H9 (cell line): ENCODE results near the gene RABGAP1. TPM values are rescaled to one million over a fixed set of nuclear protein-coding genes. Genes with fewer than 3 reads are reported as not detected.

Source experiments
- DNase-seq: peaks from one replicate; pipeline ENCODE4 v3.0.0-alpha.2; 2017
- H2AFZ ChIP-seq: one replicate; pipeline ENCODE4 v1.6.1; 2013; ENCODE audit warnings: mild to moderate bottlenecking, low read length, control low read depth, moderate library complexity
- H2AK5ac ChIP-seq: 2 replicates; pipeline ENCODE4 v1.6.1; 2013; ENCODE audit warnings: low read length, control low read depth, mixed read lengths; ENCODE audit not compliant: insufficient read length
- H2BK120ac ChIP-seq: one replicate; pipeline ENCODE4 v1.6.1; 2013; ENCODE audit warnings: low read depth, mild to moderate bottlenecking, low read length, control low read depth, inconsistent platforms; ENCODE audit not compliant: poor library complexity, severe bottlenecking
- H2BK12ac ChIP-seq: 2 replicates; pipeline ENCODE4 v1.6.1; 2013; ENCODE audit warnings: low read length, control low read depth, mixed read lengths, low read depth; ENCODE audit not compliant: insufficient read length
- H2BK15ac ChIP-seq: 2 replicates; pipeline ENCODE4 v1.6.1; 2013; ENCODE audit warnings: low read depth, low read length, control low read depth
- H2BK20ac ChIP-seq: one replicate; pipeline ENCODE4 v1.6.1; 2013; ENCODE audit warnings: low read depth, mild to moderate bottlenecking, low read length, control low read depth, inconsistent platforms; ENCODE audit not compliant: poor library complexity, severe bottlenecking
- H2BK5ac ChIP-seq: 2 replicates; pipeline ENCODE4 v1.6.1; 2013; ENCODE audit warnings: low read length, control low read depth, mixed read lengths; ENCODE audit not compliant: insufficient read length
- H3K14ac ChIP-seq: 2 replicates; pipeline ENCODE4 v1.6.1; 2013; ENCODE audit warnings: low read length, control low read depth; ENCODE audit not compliant: insufficient read depth
- H3K18ac ChIP-seq: 2 replicates; pipeline ENCODE4 v1.6.1; 2013; ENCODE audit warnings: low read depth, mild to moderate bottlenecking, mixed read lengths, low read length, control low read depth; ENCODE audit not compliant: insufficient read length
- H3K23ac ChIP-seq: 2 replicates; pipeline ENCODE4 v1.6.1; 2013; ENCODE audit warnings: low read length, control low read depth, mixed read lengths, low read depth; ENCODE audit not compliant: insufficient read length
- H3K23me2 ChIP-seq: 2 replicates; pipeline ENCODE4 v1.6.1; 2013; ENCODE audit warnings: low read depth, mild to moderate bottlenecking, mixed read lengths, low read length, control low read depth; ENCODE audit not compliant: insufficient read length, poor library complexity, severe bottlenecking
- H3K27ac ChIP-seq: 2 replicates; pipeline ENCODE4 v1.5.1; 2013; ENCODE audit warnings: low read length, control low read depth, mixed read lengths, low read depth; ENCODE audit not compliant: insufficient read length
- H3K27me3 ChIP-seq: 2 replicates; pipeline ENCODE4 v1.6.1; 2013; ENCODE audit warnings: low read length, control low read depth, inconsistent platforms; ENCODE audit not compliant: insufficient read depth
- H3K4ac ChIP-seq: 2 replicates; pipeline ENCODE4 v1.6.1; 2013; ENCODE audit warnings: low read depth, mild to moderate bottlenecking, control low read depth, inconsistent platforms, low read length, moderate library complexity
- H3K4me1 ChIP-seq: 2 replicates; pipeline ENCODE4 v1.6.1; 2013; ENCODE audit warnings: low read length, control low read depth, inconsistent platforms; ENCODE audit not compliant: insufficient read depth
- H3K4me2 ChIP-seq: 2 replicates; pipeline ENCODE4 v1.6.1; 2013; ENCODE audit warnings: low read length, control low read depth, mixed read lengths; ENCODE audit not compliant: insufficient read length, insufficient read depth
- H3K56ac ChIP-seq: 2 replicates; pipeline ENCODE4 v1.6.1; 2013; ENCODE audit warnings: low read depth, mild to moderate bottlenecking, mixed read lengths, low read length, control low read depth; ENCODE audit not compliant: insufficient read length
- H3K79me1 ChIP-seq: 2 replicates; pipeline ENCODE4 v1.6.1; 2013; ENCODE audit warnings: low read depth, mild to moderate bottlenecking, moderate library complexity, low read length, control low read depth, inconsistent platforms; ENCODE audit not compliant: insufficient read depth, poor library complexity, severe bottlenecking
- H3K79me2 ChIP-seq: 2 replicates; pipeline ENCODE4 v1.6.1; 2013; ENCODE audit warnings: low read length, control low read depth, inconsistent platforms; ENCODE audit not compliant: insufficient read depth
- H3K9ac ChIP-seq: 2 replicates; pipeline ENCODE4 v1.6.1; 2013; ENCODE audit warnings: low read length, control low read depth, mixed read lengths; ENCODE audit not compliant: insufficient read length; ENCODE audit errors: extremely low read depth
- H3K9me3 ChIP-seq: one replicate; pipeline ENCODE4 v1.6.1; 2013; ENCODE audit warnings: low read depth, low read length, inconsistent platforms; ENCODE audit not compliant: control insufficient read depth
- H3T11ph ChIP-seq: one replicate; pipeline ENCODE4 v1.6.1; 2013; ENCODE audit warnings: mild to moderate bottlenecking, low read length, control low read depth, inconsistent platforms
- H4K20me1 ChIP-seq: one replicate; pipeline ENCODE4 v1.6.1; 2013; ENCODE audit not compliant: control insufficient read depth, insufficient read length, insufficient read depth
- H4K5ac ChIP-seq: 2 replicates; pipeline ENCODE4 v1.6.1; 2013; ENCODE audit warnings: low read depth, mild to moderate bottlenecking, mixed read lengths, low read length, control low read depth; ENCODE audit not compliant: insufficient read length
- H4K8ac ChIP-seq: replicated peaks from 2 replicates; pipeline ENCODE4 v1.6.1; 2013; ENCODE audit warnings: low read length, control low read depth, mixed read lengths, low read depth; ENCODE audit not compliant: insufficient read length
- H4K91ac ChIP-seq: 2 replicates; pipeline ENCODE4 v1.6.1; 2013; ENCODE audit warnings: low read depth, mild to moderate bottlenecking, moderate library complexity, mixed read lengths, low read length, control low read depth; ENCODE audit not compliant: insufficient read length
- H3K27ac Mint-ChIP-seq, 3 experiments: 2 replicates in 2 of 3; 3 replicates in 1 of 3; pipeline ENCODE4 v1.8.0; 2020 to 2021; ENCODE audit warnings: mixed read lengths in 3 of 3, mild to moderate bottlenecking in 1 of 3, moderate library complexity in 1 of 3
- H3K27me3 Mint-ChIP-seq: 2 replicates; pipeline ENCODE4 v1.8.0; 2021; ENCODE audit warnings: low read depth, mild to moderate bottlenecking, moderate library complexity, mixed read lengths
- H3K36me3 Mint-ChIP-seq, 3 experiments: 2 replicates in 2 of 3; 3 replicates in 1 of 3; pipeline ENCODE4 v1.8.0; 2020 to 2021; ENCODE audit warnings: low read depth in 3 of 3, mixed read lengths in 3 of 3; ENCODE audit not compliant: insufficient read depth in 1 of 3
- H3K4me1 Mint-ChIP-seq, 2 experiments: 2 replicates each; pipeline ENCODE4 v1.8.0; 2020; ENCODE audit warnings: mixed read lengths in 2 of 2
- H3K4me3 Mint-ChIP-seq, 2 experiments: 2 replicates in 1 of 2; 3 replicates in 1 of 2; pipeline ENCODE4 v1.8.0; 2020 to 2021; ENCODE audit warnings: mild to moderate bottlenecking in 2 of 2, mixed read lengths in 2 of 2, moderate library complexity in 1 of 2
- H3K9me3 Mint-ChIP-seq, 2 experiments: 2 replicates in 1 of 2; 3 replicates in 1 of 2; pipeline ENCODE4 v1.8.0; 2020; ENCODE audit warnings: mild to moderate bottlenecking in 2 of 2, mixed read lengths in 2 of 2, moderate library complexity in 1 of 2
- WGBS: extraction: QIAGEN DNeasy Blood & Tissue Kit; methylation state at CpG from one replicate; pipeline ENCODE4 v1.1.7; 2013; ENCODE audit warnings: missing lambda C conversion rate, low lambda C conversion rate, mixed read lengths; ENCODE audit not compliant: insufficient read length; ENCODE audit errors: extremely low coverage; 5-methylcytosine and 5-hydroxymethylcytosine counted together
- total RNA-seq: library from RNA; stranded (reverse); gene quantifications from 2 replicates; pipeline ENCODE4 v1.2.1, GENCODE V29; 2021
- TF ChIP-seq, protein P1 (sequence below): fragments of 200-600 bp; sonication (generic); conservative IDR thresholded peaks from 3 replicates; pipeline ENCODE4 v1.8.0; 2021; ENCODE audit warnings: antibody characterized with exemption, mild to moderate bottlenecking

Gene RABGAP1
- total RNA-seq, 1 experiment from 2014 or later = 31.6 TPM

DNA sequence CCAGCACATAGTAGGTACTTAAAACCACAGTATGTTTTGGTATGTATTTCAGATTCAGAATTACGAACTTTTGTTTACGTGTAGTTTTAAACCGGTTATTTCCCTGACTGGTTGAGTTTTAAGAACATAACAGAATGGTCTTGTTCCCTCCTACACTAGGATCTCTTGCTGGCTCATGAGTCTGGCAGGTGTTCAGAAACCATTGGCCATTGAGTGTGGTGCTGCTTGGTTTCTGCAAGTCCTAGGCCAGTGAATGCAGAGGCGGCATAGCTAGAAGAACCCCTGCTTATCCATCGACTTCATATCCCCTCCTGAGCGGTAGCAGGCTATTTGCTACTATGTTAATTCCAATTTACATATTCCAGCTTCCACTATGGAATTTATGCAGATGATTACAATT lies 158.2 kb downstream of the RABGAP1 start:
- no peak for DNase-seq
- Histone ChIP-seq H4K20me1 (no peaks in the 10 kb centered on the region), H3K23ac (no peak overlapping the region), H2BK5ac (no peak overlapping the region), H3K14ac (no peak overlapping the region), H3K79me1 (no peaks in the 10 kb centered on the region), H3K56ac (no peak overlapping the region), H3K4me2 (no peak overlapping the region), H4K91ac (no peak overlapping the region), H2BK15ac (no peak overlapping the region), H2AFZ (no peak overlapping the region), H3K4me1 (peaks cover 15% of the 10 kb centered on the region; the same call in 1 of the 2 replicates), H3K18ac (no peak overlapping the region), H2BK20ac (no peak overlapping the region), H2BK12ac (no peak overlapping the region), H2AK5ac (no peak overlapping the region), H2BK120ac (no peak overlapping the region), H3K27me3 (no peaks in the 10 kb centered on the region), H3K79me2 (no peaks in the 10 kb centered on the region), H3T11ph (no peak overlapping the region), H3K9me3 (no peaks in the 10 kb centered on the region), H3K27ac (no peak overlapping the region), H3K4ac (no peak overlapping the region), H4K5ac (no peak overlapping the region), H3K23me2 (no peaks in the 10 kb centered on the region), H3K9ac (no peak overlapping the region), H4K8ac (no peak overlapping the region)
- Mint-ChIP-seq H3K27ac (peak overlapping the region in 2 of 3 experiments; percentile 72 to 98; a peak in 4 of 7 replicates), H3K36me3 (peaks cover 38 to 78% (median 75%) of the 10 kb centered on the region in 3 experiments; a peak in 6 of 7 replicates), H3K4me3 (peak overlapping the region in 1 of 2 experiments; percentile 43; a peak in 1 of 5 replicates), H3K9me3 (no peaks in the 10 kb centered on the region), H3K27me3 (no peaks in the 10 kb centered on the region), H3K4me1 (peaks cover 36% of the 10 kb centered on the region in 2 experiments)
- TF ChIP-seq, protein P1, sequence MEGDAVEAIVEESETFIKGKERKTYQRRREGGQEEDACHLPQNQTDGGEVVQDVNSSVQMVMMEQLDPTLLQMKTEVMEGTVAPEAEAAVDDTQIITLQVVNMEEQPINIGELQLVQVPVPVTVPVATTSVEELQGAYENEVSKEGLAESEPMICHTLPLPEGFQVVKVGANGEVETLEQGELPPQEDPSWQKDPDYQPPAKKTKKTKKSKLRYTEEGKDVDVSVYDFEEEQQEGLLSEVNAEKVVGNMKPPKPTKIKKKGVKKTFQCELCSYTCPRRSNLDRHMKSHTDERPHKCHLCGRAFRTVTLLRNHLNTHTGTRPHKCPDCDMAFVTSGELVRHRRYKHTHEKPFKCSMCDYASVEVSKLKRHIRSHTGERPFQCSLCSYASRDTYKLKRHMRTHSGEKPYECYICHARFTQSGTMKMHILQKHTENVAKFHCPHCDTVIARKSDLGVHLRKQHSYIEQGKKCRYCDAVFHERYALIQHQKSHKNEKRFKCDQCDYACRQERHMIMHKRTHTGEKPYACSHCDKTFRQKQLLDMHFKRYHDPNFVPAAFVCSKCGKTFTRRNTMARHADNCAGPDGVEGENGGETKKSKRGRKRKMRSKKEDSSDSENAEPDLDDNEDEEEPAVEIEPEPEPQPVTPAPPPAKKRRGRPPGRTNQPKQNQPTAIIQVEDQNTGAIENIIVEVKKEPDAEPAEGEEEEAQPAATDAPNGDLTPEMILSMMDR = no peak
- whole genome bisulfite sequencing = no CpG with 5 or more reads among the region's 6 CpGs
